Regular cardiac myocyte (primary cell): ENCODE results near the gene TOMM7. TPM values are rescaled to one million over a fixed set of nuclear protein-coding genes. Genes with fewer than 3 reads are reported as not detected.

ENCODE experiments used
- total RNA-seq: library from RNA; depleted of rRNA; stranded (reverse); fragments of >200 nt; gene quantifications from 2 replicates; pipeline ENCODE4 v1.2.3, GENCODE V29; 2014

The TOMM7 gene
- 154 and 279 TPM in 2 replicates for total RNA-seq

GRCh38 chr7:22822486-22823141 lies at the start of gene TOMM7:
Gene TOMM7, minus strand, starts transcription at chr7:22822849. Its CDS starts 70 bp downstream, at chr7:22822779.

Other genes starting within 250 kb of the TOMM7 start
- 69.4 and 193 TPM in 2 replicates for gene IL6, start 95.6 kb downstream of the TOMM7 start, total RNA-seq
- 123 and 152 TPM in 2 replicates for gene HYCC1, start 191.3 kb upstream of the TOMM7 start, total RNA-seq